ENCODE results near the gene KIF26B.
"Not testable (repeated sequence)": the region's sequence is repeated elsewhere in the genome, so short reads cannot be mapped to it uniquely, and the experiment has no call there.

Gene KIF26B

DNA sequence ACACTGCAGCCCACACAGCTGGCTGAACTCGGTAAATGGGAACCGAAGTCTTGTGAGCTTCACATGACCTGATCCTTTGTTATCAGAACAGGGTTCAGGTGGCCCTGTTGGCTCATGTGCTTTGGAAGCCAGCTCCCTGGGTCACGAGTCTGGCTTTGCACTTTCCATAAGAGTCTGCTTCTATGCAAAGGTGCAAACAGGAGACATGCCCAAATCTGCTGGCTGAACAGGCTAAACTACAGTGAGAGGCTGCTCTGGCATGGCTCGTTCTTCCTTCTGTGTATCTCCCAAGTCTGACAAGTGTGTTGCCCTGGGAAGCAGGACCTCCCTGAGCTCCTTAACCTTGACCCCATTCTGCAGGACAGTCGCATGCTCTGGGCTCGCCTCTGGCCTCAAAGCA lies 549.6 kb downstream of the KIF26B start:
- no peak for DNase-seq (ENCODE audit: low read depth)

DNA sequence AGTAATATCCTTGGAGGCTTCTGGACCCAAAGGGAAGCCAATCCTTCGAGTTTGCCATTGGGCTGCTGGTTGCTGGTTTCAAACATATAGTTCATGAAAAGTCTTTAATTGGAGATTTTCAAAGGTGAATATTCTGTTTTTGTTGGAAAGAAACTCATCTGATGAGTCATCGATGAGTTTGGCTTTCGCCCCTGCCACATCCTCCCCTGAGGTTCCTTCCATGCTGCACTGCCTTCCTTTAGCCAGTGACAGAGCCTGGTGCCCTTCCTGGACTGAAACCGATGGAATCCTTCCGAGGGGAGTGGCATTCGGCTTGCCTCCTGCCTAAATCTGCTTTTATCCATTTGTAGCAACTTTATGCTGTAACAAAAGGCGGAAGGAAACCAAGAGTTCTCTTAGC lies 550.0 kb downstream of the KIF26B start:
- DNase-seq (ENCODE audit: low read depth), result no peak

DNA sequence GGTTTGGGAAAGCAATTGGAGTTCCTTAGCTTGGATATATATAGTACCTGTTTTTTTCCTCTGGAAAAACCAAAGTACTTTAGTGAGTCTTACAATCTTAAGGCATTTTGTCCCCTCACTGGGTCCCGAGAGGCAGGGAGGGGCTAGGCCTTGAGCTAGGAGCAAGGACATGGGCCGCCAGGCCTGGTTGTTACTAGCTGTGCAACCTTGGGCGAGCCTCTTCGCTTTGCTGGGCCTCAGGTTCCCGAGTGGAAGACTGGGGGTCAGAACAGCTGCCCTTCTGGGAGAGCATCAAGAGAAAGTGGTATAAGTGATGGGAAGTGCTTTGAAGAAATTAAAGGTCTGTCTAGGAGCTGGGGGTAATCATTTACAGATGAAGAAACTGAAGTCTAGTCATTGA lies 553.2 kb downstream of the KIF26B start:
- no peak for DNase-seq (ENCODE audit: low read depth)

DNA sequence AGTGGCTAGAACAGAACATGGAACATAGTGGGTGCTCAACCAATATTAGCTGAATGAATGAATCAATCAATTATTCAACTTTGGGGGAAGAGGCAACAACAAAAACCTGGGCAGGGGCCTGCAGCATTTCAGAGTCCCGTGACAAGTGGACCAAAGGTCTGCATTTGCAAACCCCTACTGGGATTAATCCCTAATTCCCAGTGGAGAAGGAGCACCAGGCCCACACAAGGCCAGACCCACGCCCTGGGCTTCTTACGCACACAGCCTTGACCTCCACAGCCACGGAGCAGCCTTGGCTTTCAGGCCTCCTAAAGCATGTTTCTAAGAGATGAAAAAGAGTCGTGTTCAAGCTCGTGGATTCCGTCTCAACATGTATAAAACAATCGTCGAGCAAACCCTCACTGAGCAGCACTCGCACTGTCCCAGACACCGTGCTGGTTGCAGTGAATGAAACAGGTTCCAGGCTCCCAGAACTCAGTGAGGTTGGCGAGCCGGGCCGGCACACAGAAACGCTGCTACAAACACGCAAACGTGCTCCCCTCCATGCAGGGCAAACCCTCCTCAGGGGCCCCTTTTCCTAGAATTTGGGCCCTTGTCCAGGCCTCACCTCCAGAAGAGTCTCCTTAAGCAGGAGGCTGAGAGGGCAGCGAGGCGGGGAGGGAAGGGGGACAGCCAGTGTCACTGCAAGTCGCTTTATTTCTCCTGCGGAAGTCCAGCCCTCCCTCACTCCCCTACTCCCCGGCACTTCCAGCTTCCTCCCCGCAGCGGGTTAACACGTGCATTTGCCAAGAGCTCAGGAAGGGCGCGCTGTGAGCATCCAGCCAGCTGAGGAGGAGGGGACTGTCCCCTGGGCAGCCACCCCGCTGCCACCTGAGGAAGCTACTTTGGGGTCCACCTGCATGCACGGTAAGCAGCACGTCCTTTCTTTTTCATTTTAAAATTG lies 556.4 kb downstream of the KIF26B start:
- no peak for DNase-seq (ENCODE audit: low read depth)

DNA sequence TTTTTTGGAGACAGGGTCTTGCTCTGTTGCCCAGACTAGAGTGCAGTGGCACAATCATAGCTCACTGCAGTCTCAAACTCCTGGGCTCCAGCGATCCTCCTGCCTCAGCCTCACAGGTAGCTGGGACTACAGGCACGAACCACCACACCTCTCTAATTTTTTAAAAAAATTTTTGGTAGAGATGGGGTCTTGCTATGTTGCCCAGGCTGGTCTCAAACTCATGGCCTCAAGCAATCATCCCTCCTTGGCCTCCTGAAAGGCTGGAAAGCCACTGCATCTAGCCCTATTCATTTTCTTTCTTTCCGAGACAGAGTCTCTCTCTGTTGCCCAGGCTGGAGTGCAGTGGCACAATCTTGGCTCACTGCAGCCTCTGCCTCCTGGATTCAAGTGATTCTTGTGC lies 559.2 kb downstream of the KIF26B start:
- not testable (repeated sequence) for DNase-seq (ENCODE audit: low read depth)

DNA sequence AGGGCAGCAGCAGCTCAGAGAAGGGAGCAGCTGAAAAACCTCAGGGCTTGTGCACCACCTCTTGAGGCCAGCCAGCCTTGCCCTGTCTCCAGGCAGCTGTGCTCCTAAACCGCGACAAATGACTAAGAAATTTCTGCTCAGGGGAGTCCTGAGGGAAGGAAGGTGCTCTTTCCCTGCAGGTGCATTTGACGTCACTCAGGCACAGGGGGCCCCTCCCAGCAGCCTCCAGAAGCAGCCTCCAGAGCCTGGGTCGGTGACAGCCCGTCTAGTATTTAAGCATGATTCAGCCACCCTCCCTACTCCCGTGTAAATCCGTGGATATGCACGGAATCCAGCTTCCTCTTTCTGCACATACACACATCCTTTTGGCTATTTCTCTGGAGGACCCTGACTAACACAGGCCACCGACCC lies 560.5 kb downstream of the KIF26B start:
- no peak for DNase-seq (ENCODE audit: low read depth)

DNA sequence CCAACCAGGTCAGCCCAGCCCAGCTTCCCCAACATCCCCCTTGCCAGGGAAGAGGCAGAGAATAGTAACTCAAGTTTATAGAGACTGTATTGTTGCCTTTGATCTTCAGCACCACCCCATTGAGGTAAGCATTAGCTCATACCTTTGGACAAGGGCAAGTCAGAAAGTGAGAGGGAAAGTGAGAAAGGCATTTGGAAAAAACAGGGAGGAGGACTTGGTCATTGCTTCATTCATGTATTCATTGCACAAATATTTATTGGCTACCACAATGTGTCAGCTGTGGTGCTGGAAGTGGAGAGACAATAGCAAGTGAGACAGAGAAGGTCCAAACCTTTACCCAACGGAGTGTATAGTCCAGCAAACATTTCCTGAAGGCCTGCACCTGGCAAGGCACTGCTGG lies 561.2 kb downstream of the KIF26B start:
- DNase-seq (ENCODE audit: low read depth), result no peak

DNA sequence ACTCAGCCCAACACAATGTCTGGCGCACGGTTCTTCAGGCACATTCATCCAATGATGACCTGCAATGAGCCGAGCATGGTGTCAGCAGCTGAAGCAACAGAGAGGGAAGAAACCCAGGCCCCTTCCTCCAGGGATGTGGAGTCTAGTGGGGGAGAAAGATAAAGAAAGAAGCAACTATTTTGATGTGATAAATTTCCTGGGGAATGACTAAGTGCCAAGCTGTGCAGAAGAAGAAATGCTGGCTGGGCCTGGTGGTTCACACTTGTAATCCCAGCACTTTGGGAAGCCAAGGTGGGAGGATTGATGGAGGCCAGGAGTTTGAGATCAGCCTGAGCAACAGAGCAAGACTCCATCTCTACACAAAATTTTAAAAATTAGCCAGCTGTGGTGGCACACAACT lies 561.8 kb downstream of the KIF26B start:
- no peak for DNase-seq (ENCODE audit: low read depth)

DNA sequence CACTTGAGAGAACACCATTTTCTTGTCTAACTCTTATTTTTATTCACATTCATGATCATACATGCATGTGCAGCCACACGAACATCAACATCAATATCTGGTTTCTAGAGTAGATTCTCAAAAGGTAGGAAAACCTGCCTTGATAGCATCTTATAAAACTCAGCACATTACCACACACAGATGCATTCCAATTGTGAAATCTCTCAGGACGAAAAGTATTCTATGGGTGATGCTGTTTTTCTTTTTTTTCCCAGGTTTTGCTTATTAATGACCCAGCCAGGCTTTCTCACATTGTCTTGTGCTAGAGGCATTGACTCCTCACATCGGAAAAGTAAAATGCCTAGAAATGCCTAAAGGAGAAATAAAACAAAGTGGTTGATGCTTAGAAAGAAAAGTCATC lies 562.8 kb downstream of the KIF26B start:
- DNase-seq (ENCODE audit: low read depth), result no peak

DNA sequence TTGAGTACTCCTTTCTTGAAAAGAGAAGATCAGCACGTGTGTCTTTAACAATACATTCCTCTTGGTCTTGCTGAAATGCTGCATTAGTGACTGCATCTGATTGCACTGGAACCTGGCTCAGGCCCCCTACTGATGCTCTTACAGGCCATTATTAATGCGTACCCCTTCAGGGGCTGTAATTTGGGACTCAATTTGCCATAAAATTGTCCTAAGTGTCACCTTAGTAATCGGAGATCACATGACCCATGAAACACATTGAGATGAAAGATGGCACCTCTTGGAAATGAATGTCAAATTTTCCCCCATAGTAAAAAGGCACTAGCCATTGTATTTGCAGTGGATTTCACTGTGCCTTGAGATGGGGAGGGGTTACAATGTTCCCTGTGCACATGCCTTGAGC lies 563.3 kb downstream of the KIF26B start:
- DNase-seq (ENCODE audit: low read depth), result no peak

DNA sequence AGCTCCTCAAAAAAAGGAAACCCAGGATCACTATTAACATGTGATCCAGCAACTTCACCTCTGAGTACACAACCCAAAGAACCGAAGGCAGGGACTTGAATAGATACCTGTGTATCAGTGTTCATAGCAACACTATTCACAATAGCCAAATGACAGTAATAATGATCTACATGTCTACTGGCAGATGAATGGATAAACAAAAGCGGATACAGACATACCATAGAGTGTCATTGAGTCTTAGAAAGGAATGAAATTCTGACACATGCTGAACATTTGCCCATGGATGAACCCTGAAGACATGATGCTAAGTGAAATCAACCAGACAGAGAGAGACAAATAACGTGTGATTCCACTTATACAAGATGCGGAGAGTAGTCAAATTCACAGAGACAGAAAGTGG lies 564.2 kb downstream of the KIF26B start:
- no peak for DNase-seq (ENCODE audit: low read depth)

DNA sequence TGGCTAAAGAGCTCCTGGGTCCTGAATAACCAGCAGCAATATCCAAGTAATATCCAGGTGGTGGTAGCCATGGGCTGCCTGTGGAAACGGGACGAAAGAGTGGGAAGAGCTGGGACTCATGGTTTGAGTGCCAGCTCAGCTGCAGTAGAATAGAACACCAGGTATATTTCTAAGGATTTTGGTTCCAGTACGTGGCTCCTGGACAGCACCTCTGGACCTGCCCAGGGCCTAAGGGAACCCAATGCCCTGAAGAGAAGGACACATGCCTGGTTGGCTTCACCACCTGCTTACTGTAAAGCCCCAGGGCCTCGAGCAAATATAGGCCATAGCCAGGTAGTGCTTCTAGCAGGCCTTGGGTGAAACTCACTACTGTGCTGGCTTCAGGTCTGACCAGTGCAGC lies 566.7 kb downstream of the KIF26B start:
- no peak for DNase-seq (ENCODE audit: low read depth)

DNA sequence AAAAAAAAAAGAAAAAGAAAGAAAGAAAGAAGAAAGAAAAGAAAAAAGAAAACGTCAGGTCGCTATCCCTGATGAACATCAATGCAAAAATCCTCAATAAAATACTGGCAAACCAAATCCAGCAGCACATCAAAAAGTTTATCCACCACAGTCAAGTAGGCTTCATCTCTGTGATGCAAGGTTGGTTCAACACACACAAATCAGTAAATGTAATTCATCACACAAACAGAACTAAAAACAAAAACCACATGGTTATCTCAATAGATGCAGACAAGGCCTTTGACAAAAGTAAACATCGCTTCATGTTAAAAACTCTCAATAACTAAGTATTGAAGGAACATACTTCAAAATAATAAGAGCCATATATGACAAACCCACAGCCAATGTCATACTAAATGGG lies 573.2 kb downstream of the KIF26B start:
- not testable (repeated sequence) for DNase-seq (ENCODE audit: low read depth)

DNA sequence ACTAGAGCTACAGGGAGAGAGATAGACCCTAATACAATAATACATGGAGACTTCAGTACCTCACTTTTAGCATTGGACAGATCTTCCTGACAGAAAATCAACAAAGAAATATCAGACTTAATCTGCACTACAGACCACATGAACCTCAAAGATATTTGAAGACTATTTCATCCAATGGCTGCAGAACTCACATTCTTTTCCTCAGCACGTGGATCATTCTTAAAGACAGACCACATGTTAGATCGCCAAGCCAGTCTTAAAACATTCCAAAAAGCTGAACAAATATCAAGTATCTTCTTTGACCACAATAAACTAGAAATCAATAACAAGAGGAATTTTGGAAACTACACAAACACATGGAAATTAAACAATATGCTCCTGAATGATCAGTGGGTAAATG lies 576.0 kb downstream of the KIF26B start:
- DNase-seq (ENCODE audit: low read depth), result no peak

DNA sequence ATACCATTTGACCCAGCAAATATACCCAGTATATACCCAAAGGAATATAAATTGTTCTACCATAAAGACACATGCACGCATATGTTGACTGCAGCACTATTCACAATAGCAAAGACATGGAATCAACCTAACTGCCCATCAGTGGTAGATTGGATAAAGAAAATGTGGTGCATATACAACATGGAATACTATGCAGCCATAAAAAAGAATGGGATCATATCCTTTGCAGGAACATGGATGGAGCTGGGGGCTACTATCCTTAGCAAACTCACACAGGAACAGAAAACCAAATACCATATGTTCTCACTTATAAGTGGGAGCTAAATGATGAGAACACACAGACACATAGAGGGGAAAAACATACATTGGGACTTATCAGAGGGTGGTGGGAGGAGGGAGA lies 585.6 kb downstream of the KIF26B start:
- not testable (repeated sequence) for DNase-seq (ENCODE audit: low read depth)

DNA sequence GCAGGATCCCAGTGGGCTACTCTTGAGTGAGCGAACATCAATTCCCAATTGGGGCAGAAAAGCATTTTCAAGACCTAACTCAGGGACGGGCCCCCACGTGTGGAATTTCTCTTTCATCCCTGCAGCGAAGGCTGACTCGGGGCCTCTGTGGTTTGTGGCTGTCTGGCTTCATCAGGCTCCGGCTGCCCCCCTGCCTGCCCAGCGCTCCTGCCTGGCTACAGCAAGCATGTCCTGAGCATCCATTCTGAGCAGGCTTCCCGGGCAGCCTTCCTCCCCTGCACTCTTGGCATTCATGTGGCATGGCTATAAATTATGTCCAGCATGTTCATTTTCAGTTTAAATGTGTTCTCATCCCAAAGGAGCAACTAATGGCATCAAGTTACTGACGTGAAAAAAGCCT lies 588.1 kb downstream of the KIF26B start:
- DNase-seq (ENCODE audit: low read depth), result no peak

DNA sequence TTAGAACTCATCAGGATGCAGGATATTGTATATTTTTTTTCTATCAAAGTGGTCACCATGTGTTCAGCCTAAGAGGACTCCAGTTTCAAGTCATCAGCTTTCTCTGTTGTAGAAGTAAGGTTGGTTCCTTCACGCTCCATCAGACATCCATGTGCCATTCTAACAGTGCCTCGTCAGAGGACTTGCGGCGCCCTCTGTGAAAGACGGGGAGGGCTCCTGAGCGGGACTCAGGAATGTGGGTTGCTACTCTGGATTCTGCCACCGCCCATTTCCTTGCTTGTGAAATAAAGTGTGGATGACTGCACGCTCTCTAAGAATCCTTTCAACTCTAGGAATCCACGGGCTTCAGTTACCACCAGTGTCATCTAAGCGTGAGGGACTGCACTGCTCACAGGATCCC lies 593.5 kb downstream of the KIF26B start:
- no peak for DNase-seq (ENCODE audit: low read depth)

DNA sequence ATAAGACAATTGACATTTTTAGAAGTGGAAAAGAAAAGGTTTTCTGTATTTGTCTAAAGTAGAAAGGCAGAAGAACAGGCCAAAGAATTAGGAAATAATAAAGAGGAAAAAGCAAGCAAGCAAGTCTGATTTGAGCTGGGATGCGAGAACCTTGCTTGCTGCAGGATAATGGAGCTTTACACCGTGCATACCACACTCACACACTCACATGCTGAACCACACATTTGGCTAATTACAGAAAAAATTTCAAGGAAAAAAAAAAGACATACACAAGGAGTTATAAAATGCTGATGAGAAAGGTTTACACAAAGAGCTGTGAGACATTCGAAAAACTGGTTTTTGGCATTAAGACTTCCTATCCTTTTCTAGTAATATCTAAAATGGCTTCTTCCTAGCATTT lies 593.9 kb downstream of the KIF26B start:
- DNase-seq (ENCODE audit: low read depth), result no peak

DNA sequence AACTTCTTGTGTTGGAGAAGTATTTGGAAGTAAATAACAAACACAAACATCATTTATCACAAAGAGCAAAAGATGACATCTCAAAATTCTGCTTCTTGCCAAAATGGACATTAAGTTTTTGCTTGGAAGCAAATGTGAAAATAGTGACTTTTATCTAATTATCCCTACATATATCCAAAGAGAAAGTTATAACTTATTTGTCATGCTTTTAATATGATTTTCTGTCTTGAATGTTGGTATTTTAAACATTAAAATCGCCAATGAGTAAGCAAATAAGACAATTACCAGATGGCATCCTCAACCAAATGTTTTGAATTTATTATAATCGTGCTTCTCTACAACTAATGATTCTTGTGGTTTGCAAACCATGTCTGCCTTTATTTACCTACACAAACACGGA lies 594.3 kb downstream of the KIF26B start:
- DNase-seq (ENCODE audit: low read depth), result no peak

DNA sequence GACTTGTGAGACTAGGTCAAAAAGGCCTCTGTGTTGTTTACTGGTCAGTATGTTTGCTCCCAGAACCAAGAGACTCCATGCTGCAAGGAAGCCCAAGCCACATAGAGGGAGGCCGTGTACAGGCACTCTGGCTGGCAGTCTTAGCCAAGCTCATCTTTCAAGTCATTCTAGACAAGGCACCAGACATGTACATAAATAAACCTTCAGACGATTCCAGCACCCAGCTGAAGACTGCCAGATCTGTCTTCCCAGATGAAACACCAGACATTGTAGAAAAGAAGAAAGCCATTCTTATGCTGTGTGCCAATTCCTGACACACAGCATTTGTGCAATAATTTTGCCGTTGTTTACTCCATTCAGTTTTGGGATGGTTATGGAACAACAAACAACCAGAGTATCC lies 595.5 kb downstream of the KIF26B start:
- DNase-seq (ENCODE audit: low read depth), result no peak

DNA sequence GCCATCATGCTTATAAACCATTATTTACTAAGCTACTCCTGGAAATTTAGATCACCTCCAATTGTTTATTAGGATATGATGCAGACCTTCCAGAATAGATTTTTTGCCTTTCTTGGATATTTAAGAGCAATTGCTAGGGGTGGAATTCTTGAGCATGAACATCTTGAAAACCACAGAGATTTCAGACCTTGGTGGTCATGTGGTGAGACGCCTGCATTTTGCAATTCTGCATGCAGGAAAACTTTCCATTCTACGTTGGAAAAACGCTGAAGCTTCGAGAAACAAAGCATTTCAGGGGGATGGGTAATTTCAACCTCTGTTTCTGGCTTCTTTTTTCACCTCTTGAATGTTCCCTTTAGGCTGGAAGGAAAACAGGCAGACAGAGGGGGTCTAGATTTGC lies 596.3 kb downstream of the KIF26B start:
- no peak for DNase-seq (ENCODE audit: low read depth)

DNA sequence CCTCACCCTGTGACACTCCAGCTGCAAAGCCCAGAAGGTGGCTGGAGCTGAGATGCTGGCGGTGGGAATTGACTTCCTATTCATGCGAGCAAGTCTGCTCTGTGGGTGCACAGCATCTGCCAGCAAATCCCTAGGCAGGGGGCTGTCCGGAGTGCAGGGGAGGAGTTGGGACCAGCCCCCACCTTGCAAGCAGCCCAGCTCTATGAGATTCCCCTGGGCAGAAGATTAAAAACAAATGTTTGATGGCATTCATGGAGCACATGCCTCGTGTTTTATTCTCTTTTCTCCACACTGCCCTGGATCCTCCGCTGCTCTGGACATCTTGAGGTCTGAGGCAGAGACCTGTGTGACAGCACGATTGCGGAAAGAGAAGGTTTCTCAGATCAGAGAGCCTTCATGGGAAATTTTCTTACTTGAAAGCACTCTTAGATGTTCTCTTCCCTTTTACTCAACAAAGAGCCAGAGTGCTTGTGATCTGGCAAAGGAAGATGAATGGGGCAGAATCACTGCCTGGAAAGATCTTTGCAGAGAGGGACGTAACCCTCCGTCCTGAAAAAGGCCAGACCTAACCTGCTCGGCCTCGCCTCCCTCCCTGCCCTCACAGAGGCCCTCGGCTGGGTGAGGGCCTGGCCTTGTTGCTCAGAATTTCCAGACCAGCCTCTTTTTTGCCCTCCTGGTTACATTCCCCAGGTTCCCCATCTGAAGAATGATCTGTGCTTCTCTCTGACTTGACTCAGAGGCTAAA lies 597.1 kb downstream of the KIF26B start:
- DNase-seq (ENCODE audit: low read depth), result no peak

DNA sequence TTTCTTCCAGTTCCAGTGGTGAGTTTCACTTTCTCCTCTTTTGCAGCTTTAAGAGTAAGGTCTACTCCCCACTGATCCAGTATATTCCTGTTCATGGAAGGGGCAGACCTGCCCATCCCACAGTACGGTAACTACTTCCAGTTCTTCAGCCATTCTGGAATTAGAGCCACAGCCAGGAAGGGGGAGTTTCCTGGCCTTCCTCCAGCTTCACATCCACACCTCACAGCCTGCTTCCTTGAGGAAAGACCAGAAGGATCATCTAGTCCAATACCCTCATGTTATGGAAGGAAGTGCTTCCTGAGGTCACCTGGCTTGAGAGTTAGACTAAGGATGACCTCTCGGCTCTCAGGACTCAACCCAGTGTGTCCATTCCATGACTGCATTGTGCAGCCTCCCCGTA lies 597.8 kb downstream of the KIF26B start:
- DNase-seq (ENCODE audit: low read depth), result no peak

Data from CMK (cell line).